ENCODE data around the gene ZNF318. TPM values are rescaled to one million over a fixed set of nuclear protein-coding genes. Genes with fewer than 3 reads are reported as not detected.

The ZNF318 gene
- total and polyA plus RNA-seq, 10 of the 15 experiments (the other 5 are each of a cell fraction or from before 2014, with no cell fraction given): 3.4 to 79.8 (median 13.7) TPM

- no peak for DNase-seq (ENCODE audit: low read depth, low spot score)
- RAD21 ChIA-PET (ENCODE audit: unreplicated experiment): no interaction called here
- Histone ChIP-seq H4K20me1 (ENCODE audit: control insufficient read depth, insufficient read depth) (no peaks in the 10 kb centered on the region), H3K4me3 (no peak overlapping the region), H3K79me2 (ENCODE audit: control insufficient read depth, insufficient read depth, low read length) (no peaks in the 10 kb centered on the region), H3K4me2 (ENCODE audit: control insufficient read depth, insufficient read depth) (no peak overlapping the region), H3K4me1 (ENCODE audit: control insufficient read depth, insufficient read depth, low read length) (no peaks in the 10 kb centered on the region), H3K9me3 (replicated peaks; ENCODE audit: control insufficient read depth, insufficient read depth, low read length) (no peaks in the 10 kb centered on the region), H3K36me3 (ENCODE audit: control insufficient read depth in 2 of 2, insufficient read depth in 2 of 2, low read length in 1 of 2) (no peaks in the 10 kb centered on the region), H3K27ac (ENCODE audit: control insufficient read depth, insufficient read depth) (no peak overlapping the region), H2AFZ (ENCODE audit: control insufficient read depth, low read depth, low read length) (no peak overlapping the region), H3K27me3 (replicated peaks in 1 of 2; ENCODE audit: control insufficient read depth in 2 of 2, insufficient read depth in 2 of 2, low read length in 1 of 2) (no peaks in the 10 kb centered on the region), H3K9ac (ENCODE audit: control insufficient read depth, insufficient read depth, low read length) (no peak overlapping the region)
- ATAC-seq: no peak
- no TSS peak for BruUV-seq (replicated peaks)
- TF ChIP-seq HDAC6 (IDR thresholded peaks at IDR 0.05; ENCODE audit: unreplicated experiment) (no peak), E4F1 (IDR thresholded peaks at IDR 0.05; ENCODE audit: borderline replicate concordance, partially characterized antibody) (no peak), ATF3 (IDR thresholded peaks at IDR 0.05; ENCODE audit: borderline replicate concordance, extremely low read depth, low read depth, low read length) (no peak), MAX (IDR thresholded peaks at IDR 0.05; ENCODE audit: low read depth, low read length) (no peak), SMC3 (IDR thresholded peaks at IDR 0.05; ENCODE audit: borderline replicate concordance, low read length) (no peak), MEF2B (IDR thresholded peaks at IDR 0.05; ENCODE audit: partially characterized antibody, poor library complexity, severe bottlenecking) (no peak), ZBED1 (IDR thresholded peaks at IDR 0.05; ENCODE audit: borderline replicate concordance) (no peak)
- FAIRE-seq: no peak
- POLR2A ChIA-PET: no interaction called here
- intact Hi-C loops (cut with micrococcal nuclease; ENCODE audit: unreplicated experiment): no loop called here
- CTCF ChIA-PET: interaction anchor here (1.1 kb wide), 1 partner anchor 30 kb away, joined by 3 read pairs; no protein-coding TSS in a partner anchor
- SMC1A ChIA-PET (ENCODE audit: uncharacterized antibody, unreplicated experiment): interaction anchor here (0.8 kb wide), 1 partner anchor 17 kb away, joined by 4 read pairs; no protein-coding TSS in a partner anchor
- in situ Hi-C loops (cut with MboI): no loop called here
- WGBS (ENCODE audit: insufficient coverage, insufficient replicate concordance, low lambda C conversion rate, missing lambda C conversion rate): 26% methylated on average over 3 of the region's 3 CpGs
Observed at GRCh38 chr6:43304361-43304760, 65.1 kb downstream of the ZNF318 start.
